Ishikawa (cell line): ENCODE data around the gene DPH2.

Experiments
- CEBPB ChIP-seq: IDR thresholded peaks from 2 replicates; pipeline ENCODE4 v1.6.1; 2012
- RAD21 ChIP-seq: IDR thresholded peaks from 2 replicates; pipeline ENCODE4 v1.6.1; 2012; ENCODE audit warnings: low read depth
- REST ChIP-seq: IDR thresholded peaks from 2 replicates; pipeline ENCODE4 v1.6.1; 2012; ENCODE audit warnings: low read depth, mild to moderate bottlenecking
- TAF1 ChIP-seq: IDR thresholded peaks from 2 replicates; pipeline ENCODE4 v1.6.1; 2012; ENCODE audit warnings: low read depth, mild to moderate bottlenecking
- TCF12 ChIP-seq: IDR thresholded peaks from 2 replicates; pipeline ENCODE4 v1.6.1; 2012; ENCODE audit warnings: low read depth
- TEAD4 ChIP-seq: IDR thresholded peaks from 2 replicates; pipeline ENCODE4 v1.6.1; 2012

- TF ChIP-seq TCF12 (no peak), RAD21 (no peak), REST (no peak), TAF1 (no peak; the same call in 1 of the 2 replicates), TEAD4 (no peak), CEBPB (no peak)
These were observed 5.6 kb downstream of the DPH2 start for GRCh38 chr1:43975249-43975961.
